GM18868 (cell line): ENCODE results near the gene NHP2.

Experiments used
- ATAC-seq: cut with Tn5 transposase; IDR thresholded peaks from one replicate; pipeline ENCODE4 v1.9.1; 2021; ENCODE audit warnings: mild to moderate bottlenecking, moderate library complexity; ENCODE audit not compliant: unreplicated experiment

The NHP2 gene

DNA sequence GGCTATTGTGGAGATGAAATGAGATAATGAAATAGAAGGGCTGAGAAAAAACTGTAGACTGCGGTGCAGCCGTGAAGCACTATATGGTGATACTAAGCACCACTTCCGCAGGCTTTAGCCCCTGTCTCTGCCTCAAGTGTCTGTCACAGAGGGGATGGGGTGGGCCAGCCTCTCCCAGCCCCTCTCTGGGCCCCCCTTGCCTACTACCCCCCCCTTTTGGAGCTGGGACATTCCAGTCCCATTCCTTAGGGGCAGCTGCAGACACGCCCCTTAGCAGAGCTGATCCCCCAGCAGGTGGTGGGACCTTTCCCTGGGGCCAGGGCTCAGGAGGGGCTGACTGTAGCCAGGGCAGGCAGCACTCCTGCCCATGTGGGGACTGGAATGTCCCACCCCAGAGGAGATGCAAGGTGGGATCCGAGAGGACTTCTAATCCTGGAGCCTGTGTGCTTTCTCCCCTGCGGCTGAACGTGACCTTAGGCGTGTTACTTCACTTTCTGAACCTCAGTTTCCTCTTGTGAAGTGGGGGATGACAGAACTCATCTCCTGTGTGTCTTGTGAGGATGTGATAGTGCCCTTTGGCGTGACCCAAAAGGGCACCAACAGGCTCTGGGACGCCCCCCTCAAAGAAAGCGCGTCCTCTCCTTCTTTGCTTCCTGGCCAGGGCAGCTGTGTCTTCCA, 38.4 kb downstream of the NHP2 start:
- no peak for ATAC-seq

DNA sequence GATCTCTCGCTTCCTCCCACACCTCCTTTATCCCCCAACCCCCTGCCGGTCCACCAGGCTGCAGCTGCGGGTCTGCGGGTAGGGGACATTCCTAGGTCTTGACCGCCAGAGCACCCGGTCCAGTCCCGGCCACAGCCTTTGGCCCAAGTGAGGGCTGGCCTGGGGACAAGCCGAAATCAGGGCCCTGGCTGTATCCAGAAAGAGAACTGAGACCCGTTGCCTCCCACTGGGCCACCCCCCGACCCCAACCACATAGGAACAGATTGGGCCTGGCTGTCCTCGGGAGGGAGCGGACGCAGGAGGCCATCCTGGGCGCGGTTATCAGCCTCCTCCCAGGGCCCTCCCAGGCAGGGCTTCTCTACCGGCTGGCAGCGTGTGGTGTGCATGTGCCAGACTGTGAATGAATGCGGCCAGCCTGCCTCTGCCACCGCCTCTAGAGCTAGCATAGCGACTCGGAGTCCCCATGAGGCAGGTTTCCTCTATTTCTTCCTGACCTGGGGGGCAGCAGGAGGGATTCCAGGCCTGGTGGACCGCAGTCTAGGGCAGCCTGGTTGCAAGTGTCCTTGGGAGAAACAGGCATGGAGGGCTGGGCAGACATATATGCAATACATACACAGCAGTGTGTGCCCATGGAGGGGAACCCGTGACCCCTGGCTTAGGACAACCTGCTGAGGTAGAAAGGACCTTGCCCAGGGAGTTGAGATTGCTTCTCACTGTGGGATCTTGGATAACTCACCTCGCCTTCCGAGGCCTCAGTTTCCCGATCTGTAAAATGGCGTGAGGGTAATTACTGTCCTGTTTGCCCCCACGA, 39.2 kb downstream of the NHP2 start:
- ATAC-seq = no peak

DNA sequence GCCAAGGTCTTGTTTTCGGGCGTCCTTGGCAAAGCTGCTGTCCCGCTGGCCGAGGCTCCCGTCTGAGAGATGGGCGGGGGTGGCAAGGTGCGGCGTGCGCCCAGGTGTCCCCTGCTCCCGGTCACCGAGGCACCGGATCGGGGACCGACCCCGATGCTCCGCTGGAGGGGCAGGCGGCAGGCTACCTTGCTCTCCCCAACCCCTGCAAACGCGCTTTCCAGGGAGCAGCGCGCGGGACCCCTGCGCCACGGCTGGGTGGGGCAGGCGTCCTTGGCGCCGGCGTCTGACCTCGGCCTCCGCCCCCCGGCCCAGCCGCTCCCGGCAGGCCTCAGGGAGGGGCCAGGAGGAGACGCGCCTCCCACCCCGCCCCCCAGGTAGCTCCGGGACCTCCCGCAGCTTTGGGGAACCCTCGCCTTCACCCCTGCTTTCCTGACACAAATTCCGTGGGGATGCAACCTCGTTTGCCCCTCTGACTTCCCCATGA, 39.8 kb downstream of the NHP2 start:
- no peak for ATAC-seq

DNA sequence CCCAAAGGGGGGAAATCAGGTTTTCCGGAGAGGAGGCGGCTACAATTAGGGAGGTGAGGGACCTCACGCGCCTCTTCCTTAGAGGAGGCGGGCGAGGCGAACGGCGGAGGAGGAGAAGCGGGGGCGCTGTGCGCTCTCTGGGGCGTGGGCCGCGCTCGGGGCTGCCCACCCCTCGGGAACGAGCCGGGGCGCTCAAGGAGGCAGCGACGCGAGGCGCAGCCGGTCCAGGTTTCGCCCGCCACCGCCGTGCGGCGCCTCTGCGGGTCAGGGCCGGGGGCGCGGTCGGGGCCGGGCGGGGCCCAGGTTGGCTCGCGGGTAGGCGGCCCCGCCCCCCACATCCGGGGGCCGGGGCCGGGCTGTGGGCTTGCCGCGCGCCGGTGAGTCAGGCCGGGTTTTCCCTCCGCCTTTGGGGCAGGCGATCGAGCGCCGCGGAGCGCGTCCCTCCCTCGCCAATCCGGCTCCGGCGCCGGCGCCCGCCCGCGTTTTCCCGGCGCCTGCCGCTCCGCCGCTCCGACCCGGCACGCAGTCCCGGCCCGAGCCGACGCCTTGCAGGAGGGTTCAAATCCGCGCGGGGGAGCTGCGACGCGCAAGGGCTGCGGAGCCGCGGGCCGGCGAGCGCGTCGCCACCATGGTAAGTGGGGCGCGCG, 40.4 kb downstream of the NHP2 start, which contains the start of gene N4BP3:
Gene N4BP3 (plus strand): TSS at position 392 of the 647 bp plus-strand sequence. CDS start 6,052 bp downstream, outside the sequence.
- peak; percentile 66 for ATAC-seq

DNA sequence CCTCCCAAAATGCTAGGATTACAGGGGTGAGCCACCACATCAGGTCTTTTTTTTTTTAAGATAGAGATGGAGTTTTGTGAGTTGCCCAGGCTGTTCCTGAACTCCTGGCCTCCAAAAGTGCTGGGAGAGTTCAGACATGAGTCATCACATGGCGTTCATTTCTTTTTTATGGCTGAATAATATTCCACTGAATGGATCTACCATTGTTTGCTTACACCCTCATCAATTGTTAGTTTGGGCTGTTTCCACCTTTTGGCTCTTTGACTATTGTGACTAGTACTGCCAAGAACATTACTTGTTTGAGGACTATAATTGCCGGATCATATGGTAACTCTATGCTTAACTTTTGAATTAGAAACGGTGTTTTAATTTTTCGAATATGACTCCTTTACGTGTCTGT, 41.1 kb downstream of the NHP2 start:
- ATAC-seq = no peak

DNA sequence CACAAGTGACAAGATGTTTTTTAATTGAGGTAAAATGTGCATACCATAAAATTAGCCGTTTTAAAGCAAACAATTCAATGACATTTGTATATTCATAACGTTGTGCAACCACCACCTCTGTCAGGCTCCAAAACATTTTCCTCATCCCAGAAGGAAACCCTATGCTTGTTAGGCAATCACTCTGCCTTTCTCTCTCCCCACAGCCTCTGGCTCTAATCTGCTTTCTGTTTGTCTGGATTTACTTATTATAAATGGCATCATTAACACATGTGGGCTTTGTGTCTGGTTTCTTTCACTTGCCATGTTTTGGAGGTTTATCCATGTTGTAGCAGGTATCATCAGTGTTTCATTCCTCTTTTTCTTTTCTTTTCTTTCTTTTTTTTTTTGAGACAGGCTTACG, 41.8 kb downstream of the NHP2 start:
- ATAC-seq = no peak

DNA sequence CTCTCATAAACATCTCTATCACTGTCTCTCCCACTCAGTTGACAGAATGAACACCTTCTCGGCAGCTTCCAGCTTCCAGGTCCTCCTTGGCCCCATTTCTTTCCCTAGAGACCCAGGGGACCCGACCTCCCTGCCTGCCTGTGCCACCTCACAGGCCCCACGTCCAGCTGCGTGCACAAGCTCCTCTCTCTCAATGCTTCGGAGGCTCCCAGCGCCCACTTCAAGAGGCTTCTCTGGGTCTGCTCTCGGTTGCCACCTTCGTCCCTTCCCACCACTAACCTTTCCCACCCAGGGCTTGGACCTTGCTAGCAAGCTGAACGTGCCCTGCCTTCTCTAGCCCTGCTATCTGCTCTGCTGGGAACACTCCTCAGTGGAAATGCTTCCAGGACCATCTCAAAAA, 43.2 kb downstream of the NHP2 start:
- no peak for ATAC-seq

DNA sequence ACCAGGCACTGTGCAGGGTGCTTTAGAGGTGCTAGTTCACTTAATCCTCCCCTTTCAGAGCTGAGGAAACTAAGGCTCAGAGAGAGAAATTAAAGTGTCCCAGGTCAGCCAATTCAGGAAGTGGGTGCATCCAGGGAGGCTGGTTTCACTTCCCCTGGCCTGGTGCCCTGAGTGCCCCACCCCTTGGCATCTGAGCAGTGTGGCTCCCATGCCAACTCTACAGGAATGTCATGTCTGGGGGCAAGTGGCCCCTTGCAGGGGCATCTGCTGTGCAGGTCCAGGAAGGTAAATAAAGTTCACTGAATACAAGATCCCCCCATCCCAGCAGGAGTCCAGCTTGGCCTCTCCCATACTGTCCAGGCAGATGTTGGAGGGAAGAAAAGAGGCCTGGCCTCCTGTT, 44.7 kb downstream of the NHP2 start:
- no peak for ATAC-seq

DNA sequence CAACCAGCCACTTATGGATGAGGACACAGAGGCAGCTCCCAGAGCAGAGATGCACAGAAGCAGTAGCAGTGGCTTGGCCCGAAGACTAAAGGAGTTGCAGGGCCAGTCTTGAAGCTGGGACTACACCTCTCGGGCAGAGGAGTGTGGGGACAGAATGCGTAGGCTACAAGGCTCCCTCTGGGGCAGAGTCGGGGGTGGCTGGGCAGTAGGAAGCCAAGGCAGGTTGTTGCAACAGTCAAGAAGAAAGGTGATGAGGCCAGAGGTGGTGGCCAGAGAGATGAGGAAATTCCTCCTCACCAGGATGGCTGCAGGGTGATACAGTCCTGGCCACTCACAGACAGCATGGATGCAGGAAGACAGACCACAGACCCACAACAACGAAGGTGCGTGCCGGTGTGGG, 45.2 kb downstream of the NHP2 start:
- no peak for ATAC-seq

DNA sequence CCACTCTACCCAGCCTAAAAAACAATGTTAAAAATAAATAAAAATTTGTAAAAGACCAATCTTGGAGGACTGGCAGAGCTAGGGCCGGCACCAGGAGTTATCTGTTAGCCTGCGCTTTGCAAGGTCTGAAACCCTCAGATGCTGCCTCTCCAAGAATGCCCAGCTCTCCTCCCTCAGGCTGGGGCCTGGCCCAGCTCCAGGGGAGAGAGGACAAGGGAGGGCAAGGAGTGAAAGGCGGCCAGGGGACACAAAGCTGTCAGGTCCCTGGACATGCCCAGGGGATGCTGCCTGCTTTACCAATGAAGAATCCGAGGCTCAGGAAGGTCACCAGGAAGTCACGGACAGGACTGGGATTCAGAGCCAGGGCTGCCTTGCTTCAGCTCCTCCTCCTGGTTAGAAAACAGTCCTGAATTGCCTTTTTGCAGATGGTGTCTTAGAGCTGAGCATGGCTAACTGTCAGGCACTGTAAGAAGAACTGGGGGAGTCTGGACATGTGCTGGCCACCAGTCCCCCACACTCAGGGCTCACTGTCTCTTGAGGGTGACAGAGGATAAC, 45.9 kb downstream of the NHP2 start:
- no peak for ATAC-seq

DNA sequence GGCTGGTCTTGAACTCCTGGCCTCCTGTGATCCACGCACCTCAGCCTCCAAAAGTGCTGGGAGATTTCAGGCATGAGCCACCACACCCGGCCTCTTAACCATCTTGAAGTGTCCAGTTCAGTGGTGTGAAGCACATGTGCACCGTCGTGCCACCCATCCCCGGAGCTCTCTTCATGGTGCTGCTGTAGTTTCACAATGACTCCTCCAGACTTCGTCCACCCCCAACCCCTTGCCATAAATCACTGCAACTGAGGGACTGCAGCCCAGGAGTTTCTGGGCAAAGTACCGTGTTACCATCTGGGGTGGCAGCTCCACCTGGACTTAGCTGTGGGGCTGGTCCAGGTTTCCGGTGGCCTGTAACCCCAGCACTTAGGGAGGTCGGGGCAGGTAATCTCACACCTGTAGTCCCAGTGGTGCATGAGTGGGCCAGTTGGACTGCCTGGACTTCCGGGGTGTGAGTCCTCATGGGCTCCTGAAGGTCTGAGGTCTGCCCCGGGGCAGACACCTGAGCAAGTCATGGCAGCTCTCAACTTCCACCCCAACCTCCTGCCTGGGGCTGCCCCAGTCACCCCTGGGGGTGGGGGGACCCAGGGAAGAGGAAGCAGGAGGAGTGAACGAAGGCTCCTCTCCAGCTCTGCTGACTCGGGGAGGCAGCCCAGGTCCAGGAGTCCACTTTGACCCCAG, 47.0 kb downstream of the NHP2 start:
- peak; percentile 76 for ATAC-seq

DNA sequence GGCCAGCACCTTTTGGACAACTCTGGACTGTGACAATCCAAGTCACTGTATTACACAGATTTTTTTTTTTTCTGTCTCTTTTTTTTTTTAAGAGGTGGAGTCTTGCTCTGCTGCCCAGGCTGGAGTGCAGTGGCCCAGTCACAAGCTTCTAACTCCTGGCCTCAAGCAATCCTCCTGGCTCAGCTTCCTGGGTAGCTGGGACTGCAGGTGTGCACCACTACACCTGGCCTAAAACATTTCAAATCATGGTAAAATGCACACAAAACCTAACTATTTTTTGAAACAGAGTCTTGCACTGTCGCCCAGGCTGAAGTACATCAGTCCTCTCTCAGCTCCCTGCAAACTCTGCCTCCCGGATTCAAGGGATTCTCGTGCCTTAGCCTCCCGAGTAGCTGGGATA, 47.6 kb downstream of the NHP2 start:
- ATAC-seq = no peak

DNA sequence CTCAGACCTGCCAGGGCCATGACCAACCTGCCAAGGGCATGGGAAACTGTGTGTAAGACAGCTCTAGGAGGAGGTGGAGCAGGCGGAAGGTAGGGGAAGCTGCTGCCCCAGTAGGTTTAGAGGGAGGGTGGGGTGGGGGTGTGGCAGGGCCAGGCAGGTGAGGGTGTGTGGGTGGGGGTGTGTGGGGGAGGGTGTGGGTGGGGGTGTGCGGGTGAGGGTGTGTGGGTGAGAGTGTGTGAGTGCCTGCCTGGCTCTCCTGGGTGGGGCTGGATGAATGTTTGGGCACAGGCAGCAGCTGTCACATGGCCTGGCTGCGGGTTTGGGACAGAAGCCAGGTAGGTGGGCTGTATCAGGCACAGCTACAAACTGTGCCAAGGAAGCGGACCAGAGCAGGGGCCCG, 49.2 kb downstream of the NHP2 start:
- ATAC-seq = no peak

DNA sequence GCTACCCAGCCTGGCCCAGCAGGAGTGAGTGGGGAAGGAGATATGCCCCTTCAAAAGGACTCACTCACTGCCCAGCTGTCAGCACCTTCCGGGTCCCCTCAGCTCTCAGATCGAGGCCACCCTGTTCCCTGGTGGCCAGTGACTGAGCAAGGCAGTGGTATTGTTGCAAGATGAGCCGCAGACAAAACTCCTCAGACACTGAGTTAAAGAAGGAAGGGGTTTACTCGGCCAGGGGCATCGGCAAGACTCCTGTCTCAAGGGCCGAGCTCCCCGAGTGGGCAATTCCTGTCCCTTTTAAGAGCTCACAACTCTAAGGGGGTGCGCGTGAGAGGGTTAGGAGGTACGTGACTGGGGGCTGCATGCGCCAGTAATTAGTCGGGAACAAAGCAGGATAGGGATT, 50.1 kb downstream of the NHP2 start:
- no peak for ATAC-seq
